ENCODE results near the gene PPP6R3.

DNA sequence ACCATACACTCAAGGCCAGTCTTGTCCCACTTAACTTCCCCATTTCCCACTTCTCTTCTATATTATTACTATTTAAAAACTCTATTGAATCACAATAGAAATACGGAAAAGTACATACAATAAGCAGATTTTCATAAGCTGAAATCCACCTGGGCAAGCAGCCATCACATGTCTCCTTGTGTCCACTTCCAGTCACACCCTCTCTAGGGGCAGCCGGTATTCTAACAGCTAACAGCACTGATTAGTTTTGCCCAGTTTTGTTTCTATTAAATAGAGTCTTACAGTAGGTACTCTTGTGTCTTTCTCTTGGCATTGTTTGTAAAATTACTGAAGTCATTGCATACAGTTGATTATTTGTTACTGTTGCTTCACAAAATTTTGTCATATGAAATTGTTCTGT is 37.8 kb downstream of the PPP6R3 start:
- no peak for TF ChIP-seq CTCF (IDR thresholded peaks at IDR 0.05)
- TF ChIP-seq POLR2A (IDR thresholded peaks at IDR 0.05), result no peak

All from uterus (tissue), 2 donors.